Iris pigment epithelial cell (primary cell): Measurements from ENCODE around the gene COL20A1.
"Not testable (repeated sequence)": the region's sequence is repeated elsewhere in the genome, so short reads cannot be mapped to it uniquely, and the experiment has no call there.

Source experiments
- DNase-seq: peaks from one replicate; pipeline ENCODE4 v3.0.0-alpha.2; 2011; ENCODE audit warnings: low read depth

COL20A1 gene

GRCh38 chr20:63292904-63293303, at the start of gene COL20A1:
Gene COL20A1, plus strand, starts transcription at chr20:63293186. Its CDS starts 1,922 bp downstream, at chr20:63295108.
- no peak for DNase-seq

- DNase-seq = no peak
These were observed 49.3 kb upstream of the COL20A1 start for GRCh38 chr20:63243604-63244247.

- DNase-seq = no peak
These were observed 48.5 kb upstream of the COL20A1 start for GRCh38 chr20:63244468-63244867.

- DNase-seq = no peak
These were observed 46.3 kb upstream of the COL20A1 start for GRCh38 chr20:63246490-63247288.

GRCh38 chr20:63247671-63248228, 45.2 kb upstream of the COL20A1 start:
- no peak for DNase-seq

- no peak for DNase-seq
These were observed 44.0 kb upstream of the COL20A1 start for GRCh38 chr20:63248835-63249591.

- DNase-seq = no peak
These were observed 43.1 kb upstream of the COL20A1 start for GRCh38 chr20:63249891-63250290.

GRCh38 chr20:63251350-63251749, 41.6 kb upstream of the COL20A1 start:
- not testable (repeated sequence) for DNase-seq

GRCh38 chr20:63252284-63252711, 40.7 kb upstream of the COL20A1 start:
- no peak for DNase-seq

GRCh38 chr20:63253065-63253437, 39.9 kb upstream of the COL20A1 start:
- DNase-seq = no peak

- no peak for DNase-seq
These were observed 39.4 kb upstream of the COL20A1 start for GRCh38 chr20:63253438-63254231.

- DNase-seq = no peak
These were observed 38.8 kb upstream of the COL20A1 start, which contains the start of gene NKAIN4 for GRCh38 chr20:63254232-63254605. Gene NKAIN4, minus strand, starts transcription at chr20:63254463. Its CDS starts 13 bp downstream, at chr20:63254450.

GRCh38 chr20:63254606-63255384, 38.2 kb upstream of the COL20A1 start:
- no peak for DNase-seq

GRCh38 chr20:63255931-63256704, 36.9 kb upstream of the COL20A1 start:
- DNase-seq = no peak

GRCh38 chr20:63256954-63257353, 36.0 kb upstream of the COL20A1 start:
- no peak for DNase-seq

- DNase-seq = no peak
These were observed 35.4 kb upstream of the COL20A1 start for GRCh38 chr20:63257629-63258028.

- no peak for DNase-seq
These were observed 34.2 kb upstream of the COL20A1 start for GRCh38 chr20:63258781-63259180.

- DNase-seq = no peak
These were observed 33.1 kb upstream of the COL20A1 start for GRCh38 chr20:63259734-63260460.

GRCh38 chr20:63260521-63260920, 32.5 kb upstream of the COL20A1 start:
- no peak for DNase-seq
